MV-4-11 (cell line): ENCODE measurements around the gene CHSY1.
A peak's percentile ranks its signal among the peaks of the same experiment; 100 is the strongest.

Source experiments
- DNase-seq: peaks from one replicate; lab custom pipeline; 2025; lab: John Stamatoyannopoulos, UW

CHSY1 gene

DNA sequence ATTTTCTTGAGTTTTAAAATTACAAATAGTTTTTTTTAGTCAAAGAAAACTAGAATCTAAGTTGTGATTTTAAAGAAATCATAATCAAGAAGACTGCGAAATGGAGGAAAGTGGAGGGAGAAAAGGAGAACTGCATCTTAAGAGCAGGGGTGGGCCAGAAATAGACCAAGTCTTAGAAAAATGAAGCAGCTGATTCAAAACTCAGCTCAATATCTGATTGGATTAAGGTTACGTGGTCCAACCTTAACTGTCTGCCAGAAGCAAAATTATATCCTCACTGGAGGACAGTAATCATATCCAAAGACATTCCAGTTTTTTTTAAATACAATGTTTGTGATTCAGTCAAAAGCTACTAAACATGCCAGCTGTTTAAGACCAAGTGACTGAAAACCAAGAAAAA, 41.4 kb downstream of the CHSY1 start:
- peak; percentile 52 for DNase-seq

DNA sequence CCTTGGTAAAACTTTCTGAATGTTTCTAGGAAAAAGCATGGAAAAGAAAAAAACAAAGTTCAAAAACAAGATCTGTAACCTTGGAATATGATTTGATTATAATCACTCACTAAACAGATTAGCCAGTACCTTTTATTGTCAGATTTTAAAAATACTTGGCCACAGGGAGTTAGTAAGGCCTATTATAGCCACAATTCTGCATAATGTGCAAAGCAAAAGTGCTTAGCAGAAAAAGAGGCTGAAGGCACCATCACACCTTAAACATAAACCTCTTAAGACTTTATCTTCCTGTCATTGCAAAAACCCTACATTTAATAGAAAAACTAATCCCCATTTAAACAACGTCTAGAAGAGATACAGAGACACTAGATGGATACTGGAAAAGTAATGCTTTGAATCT, 41.8 kb downstream of the CHSY1 start:
- no peak for DNase-seq

DNA sequence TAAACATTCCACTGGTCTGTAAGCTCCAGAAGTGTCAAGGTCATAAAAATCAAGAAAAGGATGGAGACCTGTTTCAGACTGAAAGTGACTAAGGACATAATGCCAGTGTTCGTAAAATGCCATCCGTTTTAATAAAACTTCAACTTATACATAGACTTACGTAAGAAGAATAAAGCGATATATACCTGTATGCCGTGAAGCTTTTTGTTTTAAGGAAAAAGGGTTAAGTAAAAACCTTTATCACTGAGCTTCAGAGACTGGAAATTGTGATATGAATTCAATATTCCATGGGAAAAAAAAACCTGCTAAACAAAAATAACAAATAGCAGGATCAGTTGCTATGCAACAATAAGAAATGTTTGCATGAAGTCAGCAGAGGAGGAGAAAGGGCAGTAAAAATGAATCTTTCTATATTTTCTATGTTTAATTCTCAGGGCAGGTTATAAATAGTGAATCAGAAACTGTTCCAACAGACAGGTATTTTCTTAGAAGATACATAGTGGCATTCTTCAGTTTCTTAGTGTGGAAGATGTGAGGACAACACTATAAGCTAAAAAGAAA, 42.5 kb downstream of the CHSY1 start:
- no peak for DNase-seq

DNA sequence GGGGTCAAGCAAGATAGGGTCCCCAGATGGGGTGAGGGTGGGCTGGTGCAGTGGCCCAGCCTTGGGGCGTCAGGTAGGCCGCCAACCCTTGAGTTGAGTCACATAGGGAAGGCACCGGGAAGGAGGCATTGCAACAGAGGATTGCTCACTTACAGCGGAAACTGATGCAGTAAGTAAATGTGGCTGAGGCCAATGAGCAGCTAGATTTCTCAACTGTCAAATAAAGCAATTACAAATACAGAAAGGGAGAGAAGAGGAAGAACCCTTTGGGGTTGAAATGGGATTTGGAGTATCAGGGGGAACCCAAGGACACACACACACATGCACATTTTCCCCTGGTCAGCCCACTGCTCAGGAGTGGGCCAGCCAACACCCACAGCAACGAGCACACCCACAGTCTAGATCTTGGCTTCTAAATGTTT, 44.0 kb downstream of the CHSY1 start:
- DNase-seq, result peak; percentile 97

DNA sequence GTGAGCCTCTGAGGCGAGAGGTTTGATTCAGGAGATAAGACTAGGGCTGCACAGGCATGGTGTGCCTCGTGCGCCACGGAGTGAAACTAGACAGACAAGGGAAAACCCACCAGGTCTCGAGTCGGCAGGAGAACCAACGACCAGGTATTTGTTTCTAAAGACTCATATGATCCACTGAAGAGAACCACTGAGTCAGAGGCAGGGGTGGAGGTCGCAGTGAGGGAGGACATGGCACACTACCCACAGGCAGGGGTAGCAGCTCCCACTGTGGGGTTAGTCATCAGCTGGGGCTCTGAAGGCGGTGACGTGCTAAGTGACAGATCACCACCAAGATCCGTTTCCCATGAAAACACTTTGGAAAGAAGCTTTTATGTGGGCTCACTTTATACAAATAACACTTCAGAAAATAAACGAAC, 45.7 kb downstream of the CHSY1 start:
- DNase-seq, result no peak

DNA sequence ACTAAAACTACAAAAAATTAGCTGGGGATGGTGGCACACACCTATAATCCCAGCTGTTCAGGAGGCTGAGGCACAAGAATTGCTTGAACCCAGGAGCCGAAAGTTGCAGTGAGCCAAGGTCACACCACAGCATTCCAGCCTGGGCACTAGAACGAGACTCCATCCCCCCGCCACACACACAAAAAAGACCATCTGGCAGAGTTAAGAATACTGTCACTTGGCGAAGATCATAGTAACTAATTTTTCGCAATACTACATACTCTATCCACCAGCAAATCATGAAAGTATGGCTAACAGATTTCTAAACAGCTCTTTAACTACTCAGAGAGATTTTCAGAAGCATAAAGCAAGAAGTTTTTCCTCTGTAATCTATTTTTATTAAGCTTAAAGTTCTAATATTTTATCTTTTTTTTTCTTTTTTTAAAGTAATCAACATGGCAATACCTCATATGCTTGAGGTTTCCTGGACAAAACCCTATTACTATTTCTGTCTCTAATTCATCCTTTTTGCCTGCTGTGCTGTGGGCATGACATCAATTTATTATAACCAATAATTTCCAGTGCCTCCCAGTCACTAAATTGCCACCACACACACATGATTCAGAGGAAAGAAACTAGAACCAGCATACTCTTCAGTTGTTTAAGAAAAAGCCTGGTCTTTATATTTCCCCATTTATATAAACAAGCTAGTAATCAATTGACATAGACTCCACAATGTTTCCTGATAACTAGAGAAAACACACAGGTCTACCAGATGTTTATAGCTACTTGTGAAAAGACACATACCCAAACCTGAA, 46.9 kb downstream of the CHSY1 start:
- DNase-seq, result peak; percentile 60

DNA sequence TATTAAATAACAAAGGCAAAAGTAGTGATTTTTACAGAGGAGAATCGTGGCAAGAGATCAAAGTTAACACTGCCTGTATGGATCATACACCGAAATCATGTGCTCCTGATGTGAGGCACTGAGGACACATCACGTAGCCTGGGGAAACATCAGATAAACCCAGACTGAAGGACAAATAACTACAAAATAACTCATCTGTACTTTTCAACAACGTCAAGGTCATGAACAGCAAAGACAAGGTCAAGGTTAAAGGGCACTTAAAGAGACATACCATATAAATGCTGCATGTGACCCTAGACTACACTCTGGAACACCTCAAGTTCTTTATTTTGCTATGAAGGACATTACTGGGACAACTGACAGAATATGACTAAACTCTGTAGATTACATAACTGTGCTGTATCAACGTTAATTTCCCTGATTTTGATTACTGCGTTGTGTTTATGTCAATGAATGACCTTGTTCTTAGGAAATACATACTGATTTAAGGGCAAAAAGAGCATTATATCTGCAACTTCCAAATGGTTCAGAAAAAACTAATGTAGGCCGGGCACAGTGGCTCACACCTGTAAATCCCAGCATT, 48.1 kb downstream of the CHSY1 start:
- DNase-seq, result no peak

DNA sequence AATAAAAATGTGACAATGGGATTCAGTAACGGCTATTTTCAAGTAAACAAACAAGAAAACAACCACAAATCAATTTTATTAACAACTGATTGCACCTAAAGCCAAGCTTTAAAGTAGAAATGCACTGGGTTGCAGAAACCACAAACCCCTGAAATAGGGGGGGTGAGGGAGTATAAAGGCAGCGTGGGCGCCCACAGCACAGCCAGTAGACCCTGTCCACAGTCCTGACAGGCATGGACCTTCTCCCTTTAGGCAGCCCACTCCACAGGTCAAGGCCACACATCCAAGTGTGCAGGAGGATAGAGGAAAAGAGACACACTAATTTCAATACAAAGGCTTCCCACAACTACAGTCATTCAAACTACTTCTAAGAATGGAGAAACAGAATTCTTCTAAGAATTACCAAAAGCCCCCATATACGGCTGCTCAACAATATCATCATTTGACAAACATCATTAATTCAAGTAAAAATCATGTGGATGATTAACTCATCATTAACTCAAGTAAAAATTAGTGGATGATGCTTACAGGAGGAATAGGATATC, 48.7 kb downstream of the CHSY1 start:
- no peak for DNase-seq

DNA sequence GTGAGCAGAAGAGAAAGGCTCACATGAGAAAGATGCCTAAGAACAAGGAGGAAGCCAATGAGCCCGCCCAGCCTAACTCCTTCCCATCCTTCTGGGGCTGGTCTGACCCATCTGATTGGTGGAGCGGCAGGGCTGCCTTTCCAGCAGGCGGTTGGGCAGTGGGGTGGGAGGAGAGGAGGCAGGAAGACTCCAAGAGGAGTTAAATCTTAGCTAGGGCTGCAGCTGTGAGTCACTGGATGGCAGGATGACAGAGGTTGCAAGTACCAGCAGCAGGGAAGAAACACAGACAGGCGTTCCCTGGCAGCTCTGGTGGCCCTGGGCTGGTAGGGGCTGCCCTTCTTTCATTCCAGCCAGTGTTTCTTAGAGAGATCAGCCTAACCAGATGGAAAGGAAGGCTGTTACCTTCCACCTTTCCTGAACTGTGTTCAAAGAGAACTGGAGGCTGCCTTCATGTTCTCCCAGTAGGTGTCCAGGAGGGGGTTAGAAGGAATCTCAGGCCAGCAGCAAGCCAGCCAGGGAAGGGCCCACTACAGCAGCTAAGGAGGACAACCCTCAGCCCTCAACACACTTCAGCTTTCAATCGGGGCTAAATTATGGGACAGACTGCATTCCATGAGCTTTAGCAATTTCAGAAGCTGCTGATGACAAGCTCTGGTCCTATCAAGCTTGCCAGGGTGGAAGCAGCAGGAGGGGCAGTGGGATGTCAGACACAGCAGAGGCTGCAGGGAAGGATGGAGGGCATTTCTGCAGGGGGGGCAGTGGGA, 50.3 kb downstream of the CHSY1 start:
- DNase-seq, result peak; percentile 91

DNA sequence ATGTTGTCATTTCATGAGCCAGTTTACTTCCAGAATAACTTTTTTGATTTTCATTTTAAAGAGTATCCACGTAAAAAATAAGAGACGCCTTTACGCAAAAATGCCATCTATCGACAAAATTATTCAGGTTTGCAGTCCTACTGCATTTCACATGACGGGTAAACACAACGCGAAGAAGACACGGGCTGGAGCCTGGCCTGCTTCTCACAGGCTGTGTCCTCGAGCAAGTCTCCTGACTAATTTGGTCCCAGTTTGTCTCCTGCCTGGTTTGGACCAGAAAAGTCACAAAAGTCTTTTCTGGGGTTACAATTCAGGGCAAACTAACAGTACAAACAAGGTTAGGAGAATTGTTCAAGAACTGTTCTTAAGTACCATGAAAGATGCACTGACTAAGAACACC, 51.7 kb downstream of the CHSY1 start:
- DNase-seq, result no peak

DNA sequence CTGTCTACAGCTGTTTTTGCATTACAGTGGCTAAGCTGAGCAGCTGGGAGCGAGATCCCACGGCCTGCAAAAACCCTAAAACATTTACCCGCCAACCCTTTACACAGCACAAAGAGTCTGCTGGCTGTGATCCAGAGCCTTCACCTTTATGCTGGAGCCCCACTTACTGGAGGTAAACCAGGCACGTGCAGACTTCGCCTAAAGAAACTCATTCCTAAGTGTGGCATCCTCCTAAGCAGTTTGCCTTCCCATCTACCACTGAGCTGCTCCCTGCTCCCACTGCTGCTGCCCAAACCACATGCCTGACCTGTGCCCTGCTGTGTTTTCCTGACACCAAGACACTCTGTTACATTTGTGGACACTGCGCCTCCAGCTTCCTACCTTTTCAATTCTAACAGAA, 53.0 kb downstream of the CHSY1 start:
- no peak for DNase-seq

DNA sequence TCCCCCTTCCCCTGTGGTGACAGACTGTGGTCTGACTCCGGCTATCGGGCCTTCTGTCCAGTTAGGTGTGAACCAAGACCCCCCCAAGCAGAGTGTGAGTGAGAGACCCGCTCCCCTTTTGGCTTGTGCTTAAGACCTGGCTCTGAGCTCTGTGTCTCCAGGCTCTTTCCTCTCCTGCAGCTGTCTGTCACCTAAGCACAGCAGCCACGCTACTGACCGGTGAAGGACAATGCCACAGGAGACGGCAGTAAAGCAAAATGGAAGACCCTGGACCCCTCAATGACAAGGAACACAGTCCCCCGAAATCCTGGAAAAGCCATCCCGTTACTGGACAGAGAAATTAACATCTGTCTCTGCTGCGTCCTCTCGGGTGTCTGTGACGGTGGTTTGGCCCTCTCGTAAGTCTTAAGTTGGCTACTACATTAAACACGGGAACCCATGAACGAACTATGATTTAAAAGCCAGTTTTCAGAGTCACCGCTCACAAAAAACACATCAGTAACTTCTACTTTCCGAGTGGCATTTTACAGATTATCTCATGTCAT, 53.7 kb downstream of the CHSY1 start:
- DNase-seq, result no peak

DNA sequence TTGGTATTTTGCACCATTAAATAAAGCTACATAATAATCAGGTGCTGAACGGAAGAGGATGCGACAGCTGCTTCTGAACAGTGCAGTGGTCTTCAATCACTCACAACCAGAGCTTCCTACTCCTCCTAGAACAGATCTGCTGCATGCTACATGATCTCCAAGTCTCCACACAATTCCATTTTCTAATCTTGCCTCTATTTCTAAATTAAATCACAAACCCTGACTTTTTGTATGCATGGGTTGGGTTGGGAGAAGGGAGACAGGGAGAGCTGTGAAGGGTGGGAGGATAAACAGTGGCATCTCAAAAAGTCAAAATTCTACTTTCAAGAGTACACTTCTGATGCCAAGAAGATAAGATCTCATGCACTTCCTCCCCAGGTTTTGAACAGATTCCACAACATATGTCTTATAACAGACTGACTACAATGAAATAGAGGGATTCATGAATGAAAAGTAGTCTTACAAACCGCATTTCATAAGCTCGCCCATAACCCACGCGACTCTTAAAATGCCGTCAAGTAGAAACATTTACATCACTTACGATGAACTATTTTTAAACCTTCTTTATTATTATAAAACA, 57.2 kb downstream of the CHSY1 start:
- DNase-seq, result no peak

DNA sequence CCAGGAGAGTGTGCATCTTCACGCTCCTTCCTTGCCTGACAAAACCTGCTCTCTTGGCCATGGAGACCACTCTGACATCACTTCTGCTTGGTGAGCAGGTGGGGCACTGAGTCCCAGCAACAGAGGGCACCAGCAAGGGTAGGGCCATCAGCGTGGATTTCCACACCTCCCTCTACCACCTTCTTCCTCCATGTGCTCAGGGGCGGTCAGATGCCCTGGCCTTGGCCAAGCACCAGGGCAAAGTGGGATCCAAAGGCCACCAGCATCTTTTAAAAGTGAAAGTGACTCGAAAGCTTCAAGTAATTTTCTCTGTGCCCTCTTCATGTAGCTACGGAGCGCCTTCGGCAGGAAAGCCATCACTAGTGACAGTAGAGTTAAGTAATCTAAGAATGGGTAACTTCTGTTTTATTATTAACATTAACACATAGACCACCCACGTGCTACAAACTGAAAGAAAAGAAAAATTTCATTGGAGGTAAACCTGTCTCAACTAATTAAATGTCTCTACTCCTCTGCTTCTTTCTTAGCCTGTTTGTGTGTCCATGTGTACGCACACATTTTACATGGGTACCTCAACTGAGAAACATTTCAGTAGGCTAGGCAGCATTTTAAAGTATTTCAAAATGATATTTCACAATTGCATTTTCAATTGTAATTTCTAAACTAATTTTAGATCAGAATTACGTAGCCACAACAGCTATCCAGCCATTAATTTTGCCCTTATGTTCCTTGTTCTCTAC, 57.9 kb downstream of the CHSY1 start:
- DNase-seq, result peak; percentile 37

DNA sequence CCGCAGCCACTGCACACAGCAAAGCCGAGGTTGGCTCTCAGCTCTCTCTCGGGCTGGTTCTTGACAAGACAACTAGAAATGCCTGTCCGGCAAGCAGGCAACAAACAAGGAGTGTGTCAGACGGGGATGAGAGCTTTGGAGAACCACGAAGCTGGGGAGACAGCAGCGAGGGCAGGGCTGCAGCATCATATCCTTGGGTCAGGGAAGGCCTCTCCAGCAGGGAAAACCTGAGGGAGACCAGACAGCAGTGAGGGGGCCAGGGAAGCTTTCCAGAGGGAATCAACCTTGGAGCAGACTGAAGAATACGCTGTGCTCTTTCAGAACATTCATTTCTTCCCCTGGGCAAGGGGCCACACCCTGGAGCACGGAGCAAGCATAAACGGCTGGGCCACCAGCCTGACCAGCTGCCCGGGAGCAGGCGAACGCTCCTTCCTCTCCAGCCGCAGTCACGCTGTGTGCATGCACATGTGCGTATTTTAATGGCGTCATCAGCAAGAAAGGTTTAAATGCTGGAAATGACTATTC, 58.7 kb downstream of the CHSY1 start:
- no peak for DNase-seq

DNA sequence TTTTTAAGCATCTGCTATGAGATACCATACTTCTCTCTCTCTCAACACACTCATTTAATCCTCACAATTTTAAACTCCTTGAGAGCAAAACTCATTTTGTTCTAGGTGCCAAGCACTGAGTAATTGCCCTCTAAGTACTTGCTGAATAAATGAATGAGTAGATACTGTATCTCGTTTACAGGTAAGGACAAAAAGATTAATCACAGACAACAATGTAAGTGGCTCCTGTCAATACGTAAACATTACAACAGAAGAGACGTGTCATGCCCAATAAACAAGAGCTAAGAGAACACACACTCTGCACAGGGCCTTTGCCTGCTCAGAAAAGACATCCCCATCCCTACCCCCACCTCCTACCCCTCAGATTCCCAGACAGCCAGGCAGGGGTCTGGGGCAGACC, 59.8 kb downstream of the CHSY1 start:
- DNase-seq, result no peak

DNA sequence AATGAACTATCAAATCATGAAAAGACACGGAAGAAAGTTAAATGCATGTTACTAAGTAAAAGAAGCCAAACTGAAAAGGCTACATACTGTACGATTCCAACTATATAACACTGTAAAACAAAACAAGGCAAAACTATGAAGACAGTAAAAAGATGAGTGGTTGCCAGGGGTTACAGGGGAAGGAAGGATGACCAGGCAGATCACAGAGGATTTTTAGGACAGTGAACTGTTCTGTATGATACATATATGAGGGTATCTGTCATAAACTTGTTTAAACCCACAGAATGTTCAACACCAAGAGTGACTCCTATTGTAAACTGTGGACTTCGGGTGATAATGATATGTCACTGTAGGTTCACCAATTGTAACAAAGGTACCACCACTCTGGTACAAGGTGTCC, 60.6 kb downstream of the CHSY1 start:
- no peak for DNase-seq

DNA sequence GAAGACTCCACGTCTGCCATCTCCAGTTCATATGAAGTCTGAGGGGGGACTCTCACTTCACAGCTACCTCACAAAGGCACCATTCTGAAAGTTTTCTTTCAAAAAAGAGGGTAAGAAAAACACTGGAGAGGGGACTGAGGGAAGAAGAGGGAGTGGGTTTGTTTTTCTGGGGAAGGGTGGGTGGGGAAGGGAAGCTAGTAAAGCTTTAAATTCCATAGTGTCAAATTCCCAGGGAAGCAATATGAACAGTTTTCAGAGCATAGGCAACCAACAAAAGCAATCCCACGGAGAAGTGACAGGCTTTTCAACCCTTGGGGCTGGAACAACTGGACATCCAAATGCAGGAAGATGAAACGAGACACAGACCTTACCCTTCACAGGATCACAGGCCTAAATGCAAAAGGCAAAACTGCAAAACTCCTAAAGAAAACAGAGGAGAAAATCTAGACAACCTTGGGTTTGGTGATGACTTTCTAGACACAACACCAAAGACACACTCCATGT, 61.7 kb downstream of the CHSY1 start:
- DNase-seq, result no peak

DNA sequence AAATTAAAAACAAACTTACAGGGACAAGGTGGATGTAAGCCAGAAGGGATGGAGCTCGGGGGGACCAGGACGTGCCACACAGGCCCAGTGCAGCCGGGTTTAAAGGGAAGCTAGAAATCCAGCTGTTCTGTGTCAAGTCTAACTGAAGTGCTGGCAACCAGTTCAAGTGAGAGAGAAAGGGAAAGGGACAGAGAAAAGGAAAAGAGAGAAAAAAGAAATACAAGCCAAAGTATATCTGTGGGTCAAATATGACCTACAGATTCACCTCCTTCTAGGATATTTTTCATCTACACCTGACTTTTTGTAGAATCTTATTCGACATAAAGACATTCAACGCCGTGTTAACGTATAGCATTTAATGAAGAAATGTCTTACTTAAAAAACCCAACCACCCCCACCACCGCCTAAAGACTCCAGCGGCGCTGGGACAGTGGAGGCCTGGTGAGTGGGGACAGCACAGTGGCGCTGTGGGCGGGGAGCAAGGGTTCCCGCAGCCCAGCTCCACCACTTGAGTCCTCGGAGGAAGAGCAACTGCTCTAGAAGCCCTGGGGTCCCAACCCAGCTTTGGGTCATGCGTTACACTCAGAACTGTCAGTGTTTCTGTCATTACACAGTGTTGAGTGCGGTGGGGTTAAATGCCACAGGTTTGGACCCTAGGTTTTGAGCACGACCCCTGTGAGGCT, 62.3 kb downstream of the CHSY1 start:
- DNase-seq, result no peak
